SK-N-SH treated with all-trans-retinoic acid at 6 μM for 48 hours (cell line): ENCODE results near the gene ANK2.

Experiments used
- BACH2 ChIP-seq: fragments of 250-450 bp; sonication (Bioruptor Pico); IDR thresholded peaks from 2 replicates; pipeline ENCODE4 v1.9.0; 2021; ENCODE audit warnings: mild to moderate bottlenecking, borderline replicate concordance
- CREB5 ChIP-seq: fragments of 250-450 bp; sonication (Bioruptor Pico); IDR thresholded peaks from 2 replicates; pipeline ENCODE4 v1.5.1; 2020; ENCODE audit warnings: low read depth, mild to moderate bottlenecking, moderate library complexity
- CSDC2 ChIP-seq: fragments of 250-450 bp; sonication (Bioruptor Pico); IDR thresholded peaks from 2 replicates; pipeline ENCODE4 v1.5.0; 2020; ENCODE audit warnings: mild to moderate bottlenecking, moderate library complexity
- CSRNP3 ChIP-seq: fragments of 250-450 bp; sonication (Bioruptor Pico); IDR thresholded peaks from 2 replicates; pipeline ENCODE4 v1.5.1; 2021; ENCODE audit warnings: mild to moderate bottlenecking, moderate library complexity
- PATZ1 ChIP-seq: fragments of 250-450 bp; sonication (Bioruptor Pico); IDR thresholded peaks from 2 replicates; pipeline ENCODE4 v1.8.0; 2020; ENCODE audit warnings: mild to moderate bottlenecking, moderate library complexity, borderline replicate concordance
- PPARA ChIP-seq: fragments of 250-450 bp; sonication (Bioruptor Pico); IDR thresholded peaks from 2 replicates; pipeline ENCODE4 v1.5.0; 2020; ENCODE audit warnings: mild to moderate bottlenecking, borderline replicate concordance
- ZFP3 ChIP-seq: fragments of 250-450 bp; sonication (Bioruptor Pico); IDR thresholded peaks from 2 replicates; pipeline ENCODE4 v1.5.0; 2020; ENCODE audit warnings: mild to moderate bottlenecking, moderate library complexity
- ZFP30 ChIP-seq: fragments of 450-650 bp; formaldehyde crosslinking; IDR thresholded peaks from 2 replicates; pipeline ENCODE4 v1.5.0; 2022; ENCODE audit warnings: mild to moderate bottlenecking, moderate library complexity
- ZNF565 ChIP-seq: fragments of 450-650 bp; formaldehyde crosslinking; conservative IDR thresholded peaks from 2 replicates; pipeline ENCODE4 v1.5.0; 2020; ENCODE audit warnings: low read depth, mild to moderate bottlenecking, moderate library complexity
- ZNF8 ChIP-seq: fragments of 450-650 bp; formaldehyde crosslinking; IDR thresholded peaks from 2 replicates; pipeline ENCODE4 v1.5.0; 2020; ENCODE audit warnings: mild to moderate bottlenecking, moderate library complexity

DNA sequence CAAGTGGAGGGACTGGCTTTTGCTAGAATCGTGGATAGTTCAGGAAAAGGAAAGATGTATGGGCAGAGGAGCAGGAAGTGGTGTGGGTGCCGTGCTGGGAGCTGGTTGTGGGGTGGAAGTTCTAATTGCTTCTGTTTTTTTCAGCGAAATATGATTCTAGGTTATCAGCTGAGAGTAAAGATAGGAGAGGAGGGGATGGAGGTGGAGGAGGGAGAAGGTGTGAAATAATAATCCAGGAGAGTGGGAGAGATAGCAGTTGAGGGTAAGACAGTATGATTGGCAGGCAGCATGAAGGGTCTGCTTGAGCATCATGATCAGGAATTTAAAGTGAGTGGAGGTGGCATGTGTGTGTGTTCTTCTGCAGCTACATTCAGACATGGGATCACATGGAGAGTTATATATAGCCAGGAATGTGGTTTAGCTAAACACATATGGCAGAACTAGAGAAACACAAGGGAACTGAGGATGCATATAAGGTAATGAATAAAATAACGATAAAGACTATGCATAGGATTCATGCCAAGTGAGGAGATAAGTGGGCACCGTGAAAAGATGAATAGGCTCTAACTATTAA is 133.7 kb downstream of the ANK2 start:
- no peak for TF ChIP-seq ZNF8 (CRISPR knock-in tag)
- TF ChIP-seq ZFP3 (CRISPR knock-in tag), result no peak
- TF ChIP-seq CSDC2 (CRISPR knock-in tag), result no peak
- TF ChIP-seq BACH2, result no peak
- no peak for TF ChIP-seq ZFP30 (CRISPR knock-in tag)
- TF ChIP-seq PATZ1 (CRISPR knock-in tag), result no peak
- TF ChIP-seq PPARA (CRISPR knock-in tag), result no peak
- no peak for TF ChIP-seq CSRNP3 (CRISPR knock-in tag)
- no peak for TF ChIP-seq CREB5 (CRISPR knock-in tag)
- no peak for TF ChIP-seq ZNF565 (CRISPR knock-in tag)
